Brain microvascular endothelial cell (primary cell): ENCODE data around the gene IFNA14.
"Not testable (repeated sequence)": the region's sequence is repeated elsewhere in the genome, so short reads cannot be mapped to it uniquely, and the experiment has no call there.

Source experiments
- DNase-seq: peaks from one replicate; pipeline ENCODE4 v3.0.0-alpha.2; 2020
- H3K27ac ChIP-seq: fragments of 250-450 bp; sonication (Bioruptor Pico); 2 replicates; pipeline ENCODE4 v1.5.1; 2020; ENCODE audit warnings: mild to moderate bottlenecking, moderate library complexity
- H3K27me3 ChIP-seq: fragments of 250-450 bp; sonication (Bioruptor Pico); replicated peaks from 2 replicates; pipeline ENCODE4 v1.5.1; 2020; ENCODE audit warnings: mild to moderate bottlenecking
- H3K36me3 ChIP-seq: fragments of 250-450 bp; sonication (Bioruptor Pico); replicated peaks from 2 replicates; pipeline ENCODE4 v1.5.1; 2020; ENCODE audit warnings: mild to moderate bottlenecking
- H3K4me3 ChIP-seq: 2 replicates; pipeline ENCODE4 v1.5.1; 2011; ENCODE audit warnings: low read depth, mild to moderate bottlenecking, control low read depth, low read length, moderate library complexity
- in situ Hi-C: cut with HindIII; loops from 2 replicates; pipeline ENCODE4 v1.10.0; 2017; ENCODE audit warnings: low sequenced_read_pairs, low pct_ligation_motif_present
- TF ChIP-seq, protein P1 (sequence below): IDR thresholded peaks from 2 replicates; pipeline ENCODE4 v1.5.1; 2011; ENCODE audit warnings: low read depth, mild to moderate bottlenecking, moderate library complexity, low read length, control low read depth, inconsistent platforms; ENCODE audit errors: missing control alignments

IFNA14 gene

DNA sequence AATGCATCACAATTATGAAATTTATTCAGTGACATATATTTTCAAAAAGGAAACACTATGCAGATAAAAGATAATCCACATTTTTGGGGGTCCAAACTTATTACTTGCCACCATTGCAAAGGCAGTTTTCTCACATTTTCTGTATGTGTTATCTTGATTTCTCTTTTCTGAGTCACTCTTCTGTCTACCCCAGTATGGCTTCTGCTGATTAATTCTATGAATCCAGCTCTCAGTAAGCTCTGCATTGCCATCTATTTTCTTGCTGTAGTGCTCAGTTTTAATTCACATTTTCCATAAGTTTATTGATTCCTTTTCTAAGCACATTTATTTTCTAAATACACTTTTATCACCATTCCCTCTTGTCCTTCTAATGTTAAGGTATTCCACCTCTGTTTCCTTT lies 34.6 kb downstream of the IFNA14 start:
- TF ChIP-seq, protein P1, sequence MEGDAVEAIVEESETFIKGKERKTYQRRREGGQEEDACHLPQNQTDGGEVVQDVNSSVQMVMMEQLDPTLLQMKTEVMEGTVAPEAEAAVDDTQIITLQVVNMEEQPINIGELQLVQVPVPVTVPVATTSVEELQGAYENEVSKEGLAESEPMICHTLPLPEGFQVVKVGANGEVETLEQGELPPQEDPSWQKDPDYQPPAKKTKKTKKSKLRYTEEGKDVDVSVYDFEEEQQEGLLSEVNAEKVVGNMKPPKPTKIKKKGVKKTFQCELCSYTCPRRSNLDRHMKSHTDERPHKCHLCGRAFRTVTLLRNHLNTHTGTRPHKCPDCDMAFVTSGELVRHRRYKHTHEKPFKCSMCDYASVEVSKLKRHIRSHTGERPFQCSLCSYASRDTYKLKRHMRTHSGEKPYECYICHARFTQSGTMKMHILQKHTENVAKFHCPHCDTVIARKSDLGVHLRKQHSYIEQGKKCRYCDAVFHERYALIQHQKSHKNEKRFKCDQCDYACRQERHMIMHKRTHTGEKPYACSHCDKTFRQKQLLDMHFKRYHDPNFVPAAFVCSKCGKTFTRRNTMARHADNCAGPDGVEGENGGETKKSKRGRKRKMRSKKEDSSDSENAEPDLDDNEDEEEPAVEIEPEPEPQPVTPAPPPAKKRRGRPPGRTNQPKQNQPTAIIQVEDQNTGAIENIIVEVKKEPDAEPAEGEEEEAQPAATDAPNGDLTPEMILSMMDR: no peak
- no peak for DNase-seq
- Histone ChIP-seq H3K36me3 (no peaks in the 10 kb centered on the region), H3K27me3 (no peaks in the 10 kb centered on the region), H3K4me3 (no peak overlapping the region), H3K27ac (no peak overlapping the region)
- in situ Hi-C loops: no loop called here

- DNase-seq, H3K27ac ChIP-seq, in situ Hi-C loops, H3K4me3 ChIP-seq, H3K36me3 ChIP-seq, H3K27me3 ChIP-seq: not testable (repeated sequence)
Measured at GRCh38 chr9:21202105-21202504, 37.7 kb downstream of the IFNA14 start, which contains the start of gene IFNA7. IFNA7 (minus strand) TSS chr9:21202205; CDS start chr9:21202165, 40 bp downstream.

GRCh38 chr9:21194867-21195776 lies 44.7 kb downstream of the IFNA14 start:
- peak; percentile 53 for DNase-seq
- H3K27ac ChIP-seq, H3K4me3 ChIP-seq, H3K36me3 ChIP-seq, H3K27me3 ChIP-seq, in situ Hi-C loops: not testable (repeated sequence)
- TF ChIP-seq, protein P1: peak; percentile 66
